ENCODE measurements around the gene MYO18A. TPM values are rescaled to one million over a fixed set of nuclear protein-coding genes. Genes with fewer than 3 reads are reported as not detected.

The MYO18A gene
- total RNA-seq, 3 donors from 2014 or later (not counting 1 experiment from before 2014, with no cell fraction given) = 110 to 117 (median 115) TPM

DNA sequence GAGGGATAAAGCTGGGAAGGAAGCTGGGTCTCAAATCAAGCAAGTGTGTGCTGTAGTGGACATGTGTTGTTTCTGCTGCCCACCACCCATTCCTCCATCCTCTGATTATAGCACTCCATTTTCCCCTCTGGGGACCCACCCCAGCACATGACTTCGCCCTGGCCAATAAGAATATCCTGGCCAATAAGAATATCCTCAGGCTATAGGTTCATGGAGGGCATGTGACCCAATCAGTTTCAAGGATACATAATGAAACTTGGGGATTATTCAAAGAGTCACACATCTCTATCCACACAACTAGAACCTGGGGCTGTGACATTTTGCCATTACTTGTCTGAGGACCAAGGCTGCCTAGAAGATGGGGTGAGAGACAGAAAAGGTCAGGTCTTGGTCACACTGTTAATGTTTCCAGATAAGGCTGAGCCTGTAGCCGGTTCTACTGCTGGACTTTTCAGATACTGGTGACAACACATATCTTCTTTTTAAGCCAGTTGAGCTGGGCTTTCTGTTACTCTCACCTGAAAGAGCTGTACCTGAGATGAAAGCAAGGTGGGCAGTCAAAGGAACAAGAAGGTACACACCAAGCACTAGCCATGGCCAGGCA lies 33.7 kb downstream of the MYO18A start:
- H3K27me3 Mint-ChIP-seq (ENCODE audit: low read depth in 2 of 2) = no peaks in the 10 kb centered on the region
- no peak for DNase-seq
- H3K4me3 Mint-ChIP-seq = no peak overlapping the region
- Histone ChIP-seq H3K27ac (ENCODE audit: low read length) (no peak overlapping the region), H3K4me1 (ENCODE audit: control insufficient read depth, insufficient read depth, low read length) (peaks cover 35% of the 10 kb centered on the region), H3K4me3 (ENCODE audit: low read length) (no peak overlapping the region), H3K27me3 (ENCODE audit: control insufficient read depth, insufficient read depth, low read length) (no peaks in the 10 kb centered on the region), H3K36me3 (ENCODE audit: control insufficient read depth, insufficient read depth, low read length) (no peaks in the 10 kb centered on the region), H3K9me3 (ENCODE audit: control insufficient read depth, insufficient read depth, low read length) (no peaks in the 10 kb centered on the region)
- TF ChIP-seq CTCF (IDR thresholded peaks at IDR 0.05) = no peak
- intact Hi-C loops (cut with micrococcal nuclease) = no loop called here
- no peak for ATAC-seq
- 93% methylated on average over 2 of the region's 2 CpGs for WGBS (ENCODE audit: insufficient coverage)
- H3K27ac Mint-ChIP-seq = peak overlapping the region; percentile 88 to 90
- H3K9me3 Mint-ChIP-seq = no peaks in the 10 kb centered on the region
- H3K4me1 Mint-ChIP-seq = peaks cover 29 to 54% of the 10 kb centered on the region in 2 donors
- no peaks in the 10 kb centered on the region for H3K36me3 Mint-ChIP-seq

DNA sequence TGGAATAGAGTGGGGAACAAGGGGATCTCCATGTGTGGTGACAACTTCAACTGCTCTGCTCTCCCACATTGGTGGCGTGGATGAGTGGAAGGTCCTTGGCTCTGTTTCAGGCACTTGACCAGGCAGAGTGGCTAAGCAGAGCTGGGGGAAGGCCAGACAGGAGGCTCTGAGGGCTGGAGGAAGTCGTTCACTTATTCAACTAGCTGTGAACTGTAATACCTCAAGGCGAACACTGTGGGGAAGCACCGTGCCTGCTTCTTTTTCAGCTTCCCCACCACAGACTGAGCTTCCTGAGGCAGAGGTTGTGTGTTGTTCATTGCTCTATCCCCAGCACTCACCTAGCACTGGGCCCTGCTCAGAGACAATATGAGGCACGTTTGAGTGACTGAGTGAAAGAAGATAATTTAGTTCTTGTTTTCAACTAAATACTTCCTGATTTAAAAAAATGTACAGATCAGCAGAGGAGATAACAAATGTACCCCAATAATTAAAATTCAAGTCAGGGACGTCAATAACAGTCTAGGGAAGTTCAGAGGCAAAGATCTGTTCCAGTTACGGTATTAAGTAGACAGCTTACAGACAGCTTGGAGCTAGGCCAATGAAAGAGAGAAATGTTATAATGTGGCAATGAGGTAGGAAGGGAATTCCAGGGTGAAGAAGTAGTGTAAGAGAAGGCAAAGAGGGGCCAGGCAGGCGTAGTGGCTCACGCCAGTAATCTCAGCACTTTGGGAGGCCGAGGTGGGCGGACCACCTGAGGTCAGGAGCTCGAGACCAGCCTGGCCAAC lies 34.7 kb downstream of the MYO18A start:
- peaks cover 39 to 64% of the 10 kb centered on the region in 2 donors for H3K4me1 Mint-ChIP-seq
- no peaks in the 10 kb centered on the region for H3K36me3 Mint-ChIP-seq
- DNase-seq (peak; percentile 55 to 88), ATAC-seq (peak; percentile 50 to 62 (median 52))
- no peaks in the 10 kb centered on the region for H3K9me3 Mint-ChIP-seq
- peak overlapping the region; percentile 88 for H3K27ac Mint-ChIP-seq
- no peaks in the 10 kb centered on the region for H3K27me3 Mint-ChIP-seq (ENCODE audit: low read depth in 2 of 2)
- peak; percentile 69 for TF ChIP-seq CTCF (IDR thresholded peaks at IDR 0.05)
- Histone ChIP-seq H3K27ac (ENCODE audit: low read length) (peak overlapping the region; percentile 16), H3K9me3 (ENCODE audit: control insufficient read depth, insufficient read depth, low read length) (no peaks in the 10 kb centered on the region), H3K27me3 (ENCODE audit: control insufficient read depth, insufficient read depth, low read length) (no peaks in the 10 kb centered on the region), H3K4me3 (ENCODE audit: low read length) (no peak overlapping the region), H3K36me3 (ENCODE audit: control insufficient read depth, insufficient read depth, low read length) (no peaks in the 10 kb centered on the region), H3K4me1 (ENCODE audit: control insufficient read depth, insufficient read depth, low read length) (peaks cover 45% of the 10 kb centered on the region)
- H3K4me3 Mint-ChIP-seq = peak overlapping the region; percentile 40
- 40% methylated on average over 9 of the region's 12 CpGs for WGBS (ENCODE audit: insufficient coverage)
- intact Hi-C loops (cut with micrococcal nuclease) = loop anchor here (1.0 kb wide), 2 partner anchors 35 to 74 kb away; partner anchors contain the start of gene MYO18A

GRCh38 chr17:29143894-29144293 lies 36.3 kb downstream of the MYO18A start:
- ATAC-seq (no peak), DNase-seq (peak in 1 of 2 donors; percentile 25)
- peak overlapping the region; percentile 45 to 53 for H3K27ac Mint-ChIP-seq
- no peak for TF ChIP-seq CTCF (IDR thresholded peaks at IDR 0.05)
- no peaks in the 10 kb centered on the region for H3K27me3 Mint-ChIP-seq (ENCODE audit: low read depth in 2 of 2)
- H3K4me1 Mint-ChIP-seq = peaks cover 41 to 68% of the 10 kb centered on the region in 2 donors
- H3K4me3 Mint-ChIP-seq = no peak overlapping the region
- intact Hi-C loops (cut with micrococcal nuclease) = no loop called here
- Histone ChIP-seq H3K27ac (ENCODE audit: low read length) (no peak overlapping the region), H3K4me3 (ENCODE audit: low read length) (no peak overlapping the region), H3K4me1 (ENCODE audit: control insufficient read depth, insufficient read depth, low read length) (peaks cover 50% of the 10 kb centered on the region), H3K36me3 (ENCODE audit: control insufficient read depth, insufficient read depth, low read length) (no peaks in the 10 kb centered on the region), H3K9me3 (ENCODE audit: control insufficient read depth, insufficient read depth, low read length) (no peaks in the 10 kb centered on the region), H3K27me3 (ENCODE audit: control insufficient read depth, insufficient read depth, low read length) (no peaks in the 10 kb centered on the region)
- no peaks in the 10 kb centered on the region for H3K36me3 Mint-ChIP-seq
- H3K9me3 Mint-ChIP-seq = no peaks in the 10 kb centered on the region
- WGBS (ENCODE audit: insufficient coverage) = 52% methylated on average over 2 of the region's 2 CpGs

Data from natural killer cell (primary cell).